Endometrial microvascular endothelial cells (primary cell): ENCODE measurements around the gene C20orf173. TPM values are rescaled to one million over a fixed set of nuclear protein-coding genes. Genes with fewer than 3 reads are reported as not detected.
"Not testable (repeated sequence)": the region's sequence is repeated elsewhere in the genome, so short reads cannot be mapped to it uniquely, and the experiment has no call there.

Source experiments
- in situ Hi-C: cut with HindIII; loops from 2 replicates; pipeline ENCODE4 v1.10.0; 2017; ENCODE audit warnings: low sequenced_read_pairs, low pct_unique_long_range_greater_than_20kb; ENCODE audit errors: inconsistent ontology term
- total RNA-seq: library from RNA; depleted of rRNA; stranded (reverse); fragments of >200 nt; gene quantifications from one replicate; pipeline ENCODE4 v1.2.3, GENCODE V29; 2015; ENCODE audit errors: inconsistent ontology term

Gene C20orf173, protein sequence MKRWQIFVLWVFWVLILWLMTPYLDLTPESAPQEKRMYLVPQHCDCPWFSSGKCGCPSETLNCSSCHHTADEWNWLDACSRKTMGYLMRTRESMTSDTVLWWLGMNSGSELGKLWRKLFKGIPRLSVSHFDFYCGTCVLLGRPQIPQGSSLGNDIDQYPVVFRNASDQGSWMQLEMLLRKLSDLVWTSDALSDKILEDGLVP
- not detected for total RNA-seq

DNA sequence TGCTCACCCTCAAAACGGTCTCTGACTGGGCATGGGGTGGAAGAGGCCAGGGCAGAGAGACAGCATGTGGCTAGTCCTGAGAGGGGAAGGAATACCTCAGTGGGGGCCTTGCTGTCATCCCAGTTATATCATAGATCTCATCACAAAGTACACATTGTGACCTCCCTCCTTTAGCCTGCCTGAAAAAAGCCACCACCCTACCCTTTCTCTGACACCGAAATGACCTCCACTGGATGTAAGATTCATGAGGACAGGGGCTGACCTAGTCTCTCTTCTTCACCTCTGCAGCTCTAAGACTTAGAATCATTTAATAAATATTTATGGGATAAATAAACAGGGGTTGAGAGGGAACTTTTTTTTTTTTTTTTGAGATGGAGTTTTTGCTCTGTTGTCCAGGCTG is at the start of gene C20orf173:
TSS of gene C20orf173 (minus strand) at position 101 of the 400 bp plus-strand sequence. CDS start 279 bp downstream, outside the sequence.
- in situ Hi-C loops, result no loop called here

DNA sequence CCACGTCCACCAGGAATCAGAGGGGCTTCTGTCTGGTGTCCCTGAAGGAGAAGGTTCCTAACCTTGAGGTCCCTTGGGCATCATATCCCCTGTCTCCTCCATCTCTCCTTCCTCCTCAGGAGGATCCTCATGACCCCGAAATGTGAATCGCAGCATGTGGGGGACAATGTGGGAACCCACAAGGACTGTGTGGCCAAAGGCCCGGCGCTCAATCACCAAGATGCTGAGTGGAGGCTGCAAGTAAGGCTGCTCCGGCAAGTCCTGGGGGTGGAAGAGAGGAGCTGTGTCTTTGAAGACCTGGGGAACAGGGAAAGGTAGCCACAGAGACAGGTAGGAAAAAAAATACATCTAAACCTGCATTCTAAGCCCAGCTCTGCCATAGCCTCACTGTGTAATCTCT is 49.7 kb upstream of the C20orf173 start:
- in situ Hi-C loops, result no loop called here

DNA sequence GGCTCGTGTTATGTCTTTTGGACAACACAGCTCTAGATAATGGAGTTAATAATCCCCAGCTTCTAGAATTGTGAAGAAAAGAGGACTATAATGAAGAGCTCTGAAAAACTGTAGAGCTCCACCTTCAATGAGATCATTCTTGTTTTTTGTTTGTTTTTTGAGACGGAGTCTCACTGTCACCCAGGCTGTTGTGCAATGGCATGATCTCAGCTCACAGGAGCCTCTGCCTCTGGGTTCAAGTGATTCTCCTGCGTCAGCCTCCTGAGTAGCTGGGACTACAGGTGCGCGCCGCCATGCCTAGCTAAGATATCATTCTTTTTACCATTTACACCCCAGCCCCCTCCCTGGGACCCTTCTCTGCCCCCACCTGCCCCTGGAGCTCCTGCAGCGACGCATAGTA is 49.0 kb upstream of the C20orf173 start:
- in situ Hi-C loops, result no loop called here

DNA sequence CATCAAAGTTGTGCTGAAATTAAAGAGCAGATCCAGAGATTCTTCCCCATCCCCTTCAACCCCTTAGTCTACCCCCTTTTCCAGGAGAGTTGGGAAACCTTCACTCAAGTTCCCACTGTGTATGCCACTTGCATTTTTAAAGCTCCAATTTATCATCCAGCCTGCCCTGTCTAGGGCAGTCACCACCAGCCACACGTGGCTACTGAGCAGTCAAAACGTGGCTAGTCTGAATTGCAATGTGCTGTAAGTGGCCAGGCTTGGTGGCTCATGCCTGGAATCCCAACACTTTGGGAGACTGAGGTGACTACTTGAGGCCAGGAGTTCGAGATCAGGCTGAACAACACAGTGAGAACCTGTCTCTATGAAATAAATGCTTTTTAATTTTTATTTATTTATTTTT is 47.4 kb upstream of the C20orf173 start:
- in situ Hi-C loops, result no loop called here

DNA sequence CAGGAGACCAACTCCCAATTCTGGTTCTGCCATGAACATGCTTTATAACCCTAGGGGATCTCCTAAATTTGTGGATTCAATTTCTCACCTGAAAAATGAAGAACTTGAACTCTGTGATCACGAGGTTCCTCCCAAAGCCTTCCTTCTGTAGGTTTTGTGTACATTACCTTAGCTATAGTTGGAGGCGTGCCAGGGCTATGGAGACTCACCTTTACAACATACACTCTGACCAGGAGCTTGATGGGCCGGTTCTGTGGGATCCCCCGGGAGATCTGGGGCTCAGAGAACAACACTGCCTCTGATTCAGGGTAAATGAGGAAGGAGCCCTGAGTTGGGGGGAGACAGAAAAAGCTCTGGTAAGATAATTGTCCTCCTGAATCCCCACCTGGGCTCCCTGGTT is 46.5 kb upstream of the C20orf173 start:
- in situ Hi-C loops, result no loop called here

DNA sequence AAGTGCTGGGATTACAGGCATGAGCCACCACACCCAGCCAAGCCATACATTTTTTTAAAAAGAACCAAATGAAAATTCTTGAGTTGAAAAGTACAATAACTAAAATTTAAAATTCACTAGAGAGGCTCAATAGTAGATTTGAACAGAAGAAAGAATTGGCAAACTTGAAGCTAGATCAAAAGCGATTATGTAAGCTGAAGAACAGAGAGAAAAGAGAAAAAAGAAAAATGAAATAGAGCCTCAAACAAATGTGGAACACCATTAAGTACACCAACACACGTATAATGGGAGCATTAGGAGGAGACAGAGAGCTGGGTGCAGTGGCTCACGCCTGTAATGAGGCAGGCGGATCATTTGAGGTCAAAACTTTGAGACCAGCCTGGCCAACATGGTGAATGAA is 43.4 kb upstream of the C20orf173 start:
- in situ Hi-C loops, result no loop called here

DNA sequence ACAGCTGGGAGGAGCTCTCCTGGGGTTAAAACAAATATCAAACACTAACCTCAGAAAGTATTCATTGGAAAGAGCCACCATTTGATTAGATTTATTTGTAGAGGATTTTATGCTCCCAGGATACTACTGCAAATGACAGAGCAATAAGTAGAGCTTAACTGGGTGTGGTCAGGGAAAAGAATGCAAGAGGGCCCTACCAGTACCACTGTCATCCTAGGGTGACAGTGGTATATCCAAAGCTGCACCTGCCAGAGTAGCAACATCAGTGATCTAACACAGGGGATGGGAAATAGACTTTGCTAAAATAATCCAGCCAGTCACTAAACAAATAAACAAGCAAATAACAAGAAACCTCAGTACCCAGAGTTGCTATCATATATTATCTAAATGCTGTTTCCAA is 42.1 kb upstream of the C20orf173 start:
- in situ Hi-C loops, result no loop called here

DNA sequence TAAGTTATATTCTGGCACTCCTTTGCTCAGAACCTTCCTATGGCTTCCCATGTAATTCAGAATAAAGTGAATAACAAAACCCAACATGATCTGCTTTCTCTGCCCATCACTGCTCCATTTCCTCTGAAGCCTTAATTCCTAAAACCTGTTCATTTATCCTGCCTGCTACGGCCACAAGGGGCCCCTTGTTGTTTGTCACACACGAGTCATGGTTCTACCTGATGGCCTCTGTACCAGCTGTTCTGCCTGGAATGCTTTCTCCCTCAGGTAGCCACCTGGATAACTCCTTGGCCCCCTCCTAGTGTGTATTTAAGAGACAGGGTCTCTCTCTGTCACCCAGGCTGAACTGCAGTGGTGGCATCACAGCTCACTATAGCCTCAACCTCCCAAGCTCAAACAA is 39.2 kb upstream of the C20orf173 start:
- in situ Hi-C loops, result no loop called here

DNA sequence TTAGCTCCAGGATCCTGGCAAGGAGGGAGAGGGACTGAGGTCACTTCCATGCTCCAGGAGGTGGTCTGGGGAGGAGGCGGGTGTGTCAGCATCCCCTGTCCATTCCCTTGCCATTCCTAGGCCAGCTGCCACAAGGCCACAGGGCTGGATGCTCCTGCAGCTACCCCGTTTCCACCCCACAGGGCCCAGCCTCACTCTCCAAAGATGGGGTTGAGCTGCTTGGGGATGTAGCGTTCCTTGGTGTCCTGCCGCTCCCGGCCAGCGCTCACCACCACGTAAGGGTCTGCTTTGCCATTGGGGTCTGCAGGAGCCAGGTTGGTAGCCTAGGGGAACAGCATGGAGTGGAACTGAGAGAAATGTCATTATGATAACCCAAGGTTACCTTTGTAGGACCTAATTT is 35.5 kb upstream of the C20orf173 start:
- in situ Hi-C loops, result no loop called here

DNA sequence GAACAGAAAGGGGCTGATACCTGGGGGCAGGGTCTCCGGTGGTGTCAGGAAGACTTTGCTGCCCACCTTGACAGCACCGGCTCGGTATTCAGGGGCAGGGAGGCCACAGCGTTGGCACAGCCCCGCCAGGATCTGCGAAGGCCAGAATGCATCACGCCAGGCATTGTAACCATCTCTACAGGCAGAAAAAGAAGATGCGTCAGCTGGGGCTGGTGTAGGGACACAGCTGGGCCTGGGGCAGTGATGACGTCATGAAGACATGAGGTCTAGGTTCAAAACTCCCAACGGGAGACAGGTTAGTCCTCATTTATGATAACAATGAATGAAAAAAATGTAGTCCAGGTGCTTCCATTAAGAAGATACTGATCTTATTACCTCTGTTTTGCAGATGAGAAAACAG is 34.4 kb upstream of the C20orf173 start:
- in situ Hi-C loops, result no loop called here

DNA sequence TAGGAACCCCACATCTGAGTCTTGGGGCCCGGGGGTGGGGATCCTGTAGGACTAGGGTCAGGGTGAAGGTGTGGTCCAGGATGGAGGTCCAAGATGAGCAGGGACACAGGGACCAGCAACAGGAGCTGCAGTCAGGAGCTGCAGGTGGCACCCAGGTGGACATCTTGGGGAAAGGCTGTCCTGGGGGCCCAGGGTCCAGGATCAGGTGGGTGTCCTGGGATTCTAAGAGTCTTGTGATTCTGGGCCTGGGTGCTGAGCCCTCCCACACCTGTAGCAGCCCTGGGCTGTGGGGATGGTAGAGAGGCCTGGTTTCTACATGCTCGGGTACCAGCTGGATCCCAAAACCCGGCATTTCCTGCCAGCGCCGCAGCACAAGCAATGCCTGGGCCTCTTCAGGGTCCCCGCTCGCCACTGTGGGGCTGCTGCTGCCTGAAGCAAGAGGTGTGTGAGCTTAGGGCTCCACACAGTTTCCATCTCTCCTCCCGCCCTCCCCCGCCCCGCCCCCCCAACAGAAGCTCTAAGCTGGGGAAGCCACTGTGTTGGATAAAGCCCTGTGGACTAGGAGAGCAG is 33.2 kb upstream of the C20orf173 start:
- in situ Hi-C loops, result no loop called here

DNA sequence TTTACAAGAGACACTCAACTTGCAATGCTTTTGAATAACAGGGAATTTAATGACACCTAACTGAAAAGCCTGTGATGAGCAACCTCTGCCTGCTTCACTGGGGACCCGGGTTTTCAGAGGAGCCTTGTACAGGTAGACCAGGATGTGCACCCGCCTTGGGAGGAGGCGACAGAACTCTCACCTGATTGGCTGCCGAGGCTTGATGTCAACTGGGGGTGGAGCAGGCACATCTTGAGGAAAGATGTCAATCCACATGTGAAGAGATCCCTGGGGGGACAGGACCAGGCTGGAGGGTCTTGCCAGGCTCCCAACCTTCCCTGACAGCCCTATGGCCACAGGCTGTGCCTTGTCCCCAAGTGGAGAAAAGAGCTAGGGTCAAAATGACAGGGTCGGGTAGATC is 32.2 kb upstream of the C20orf173 start:
- in situ Hi-C loops, result no loop called here

DNA sequence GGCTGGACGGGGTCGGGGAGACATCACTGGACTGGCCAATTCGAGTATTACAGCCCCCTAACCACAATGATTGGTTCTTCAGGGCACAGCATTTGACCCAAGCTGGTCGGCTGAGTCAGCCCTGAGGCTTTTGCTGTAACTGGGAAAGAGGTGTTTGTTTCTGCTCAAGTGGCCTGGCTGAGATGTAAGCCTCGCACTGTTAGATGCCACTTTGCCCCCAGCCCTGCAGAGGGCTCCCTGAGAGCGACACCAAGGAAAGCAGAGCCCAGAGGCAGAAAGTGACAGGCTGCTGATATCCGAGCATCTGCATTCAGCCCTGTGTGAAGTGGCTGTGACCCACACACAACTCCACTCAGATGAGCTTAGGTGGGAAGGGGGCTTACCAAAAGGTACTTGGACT is 31.8 kb upstream of the C20orf173 start:
- in situ Hi-C loops, result no loop called here

DNA sequence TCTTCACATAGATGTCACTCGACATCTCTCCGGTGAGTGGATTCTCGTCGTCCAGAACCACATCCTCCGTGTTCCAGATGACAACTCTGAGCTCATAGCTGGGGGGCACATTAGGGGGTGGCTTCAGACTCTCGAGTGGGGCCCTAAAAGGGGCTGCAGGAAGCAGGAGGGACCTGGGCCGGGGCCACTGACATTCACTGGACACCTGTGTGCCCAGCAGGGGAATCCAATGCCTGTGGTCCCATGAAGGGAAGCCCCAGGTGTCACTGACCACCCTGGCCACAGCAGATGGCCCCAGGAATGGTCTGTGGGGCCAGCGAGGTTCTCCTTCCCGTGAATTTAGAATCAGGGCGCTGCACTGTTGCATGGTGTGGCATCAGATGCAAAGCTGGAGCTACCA is 31.1 kb upstream of the C20orf173 start:
- in situ Hi-C loops, result no loop called here

DNA sequence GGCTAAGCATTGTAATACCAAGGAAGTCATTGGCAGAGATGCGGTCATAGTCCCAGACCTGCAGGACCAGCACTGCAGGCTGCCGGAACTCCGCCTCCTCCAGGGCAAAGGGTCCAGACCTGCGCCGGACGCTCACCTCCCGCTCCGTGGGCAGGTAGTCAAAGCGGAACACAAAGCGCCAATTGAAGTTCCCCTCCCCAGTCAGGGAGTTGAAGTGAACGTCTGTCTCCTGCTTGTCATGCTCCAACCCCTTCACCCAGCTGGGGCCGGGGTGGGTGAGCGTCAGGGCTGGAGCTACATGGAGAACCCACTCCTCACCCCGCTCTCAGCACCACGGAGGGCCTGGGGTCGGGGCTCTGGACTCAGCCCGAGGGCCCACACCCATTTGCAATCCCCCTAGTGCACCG is 30.7 kb upstream of the C20orf173 start:
- in situ Hi-C loops, result no loop called here

DNA sequence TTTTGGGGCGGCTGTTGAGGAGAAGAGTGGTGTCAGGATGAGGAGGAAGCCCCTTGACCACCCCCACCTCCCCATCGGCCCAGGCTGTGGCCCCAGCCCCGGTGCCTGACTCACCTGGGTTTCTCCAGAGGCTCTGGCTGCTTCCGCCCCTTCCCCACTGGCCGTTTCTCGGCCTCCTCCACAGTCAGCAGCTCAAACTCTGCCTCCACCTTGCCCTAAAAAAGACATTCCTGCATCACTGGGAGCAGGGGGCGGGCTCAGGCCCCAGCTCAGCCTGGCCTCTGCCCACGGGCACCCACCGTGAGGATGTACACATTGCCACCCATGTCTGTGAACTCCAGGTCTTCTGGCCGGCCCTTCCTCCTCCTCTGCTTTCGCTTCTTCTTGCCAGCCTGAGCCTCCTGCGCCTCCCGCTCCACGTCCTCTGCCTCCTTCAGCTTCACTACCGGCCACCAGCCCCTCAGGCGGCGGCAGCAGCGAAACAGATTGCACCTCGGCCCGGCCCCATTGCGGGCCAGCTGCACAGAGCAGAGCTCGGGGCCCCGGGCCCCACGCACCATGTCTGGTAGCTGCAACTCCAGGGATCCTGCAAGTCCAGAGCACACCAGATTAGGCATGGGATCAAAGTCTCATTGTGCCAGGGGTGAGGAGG is 29.7 kb upstream of the C20orf173 start:
- in situ Hi-C loops, result no loop called here

DNA sequence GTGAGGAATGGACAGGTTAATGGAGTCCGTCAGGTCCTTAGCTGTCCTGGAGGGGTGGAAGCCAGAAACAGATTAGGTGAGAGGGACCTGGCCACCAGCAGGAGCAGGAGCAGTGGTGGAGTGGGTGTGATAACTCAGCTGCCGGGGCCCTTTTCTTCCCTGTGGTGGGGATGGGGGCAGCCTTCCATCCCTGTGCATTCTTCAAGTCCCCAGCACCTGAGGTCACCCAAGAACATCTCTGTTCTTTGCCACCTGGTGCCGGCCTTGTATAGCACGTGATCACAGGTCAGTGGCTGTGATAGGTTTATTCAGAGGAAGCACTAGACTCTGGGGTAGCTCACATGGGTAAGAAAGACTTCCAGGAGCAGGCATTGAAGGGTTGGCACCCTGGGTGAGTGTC is 29.0 kb upstream of the C20orf173 start:
- in situ Hi-C loops, result no loop called here

DNA sequence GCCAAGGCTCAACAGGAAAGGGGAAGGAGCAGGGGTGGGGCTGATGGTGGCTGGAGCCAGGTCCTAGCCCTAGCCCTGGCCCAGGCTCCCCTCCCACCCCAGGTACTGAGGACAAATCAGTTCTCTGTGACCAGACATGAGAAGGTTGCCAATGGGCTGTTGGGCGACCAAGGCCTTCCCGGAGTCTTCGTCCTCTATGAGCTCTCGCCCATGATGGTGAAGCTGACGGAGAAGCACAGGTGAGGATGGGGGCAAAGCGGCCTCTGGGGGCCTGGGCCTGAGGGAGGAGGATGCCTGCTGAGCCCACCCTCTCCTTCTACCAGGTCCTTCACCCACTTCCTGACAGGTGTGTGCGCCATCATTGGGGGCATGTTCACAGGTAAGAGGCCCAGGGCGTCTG is 27.4 kb upstream of the C20orf173 start:
- in situ Hi-C loops, result no loop called here

DNA sequence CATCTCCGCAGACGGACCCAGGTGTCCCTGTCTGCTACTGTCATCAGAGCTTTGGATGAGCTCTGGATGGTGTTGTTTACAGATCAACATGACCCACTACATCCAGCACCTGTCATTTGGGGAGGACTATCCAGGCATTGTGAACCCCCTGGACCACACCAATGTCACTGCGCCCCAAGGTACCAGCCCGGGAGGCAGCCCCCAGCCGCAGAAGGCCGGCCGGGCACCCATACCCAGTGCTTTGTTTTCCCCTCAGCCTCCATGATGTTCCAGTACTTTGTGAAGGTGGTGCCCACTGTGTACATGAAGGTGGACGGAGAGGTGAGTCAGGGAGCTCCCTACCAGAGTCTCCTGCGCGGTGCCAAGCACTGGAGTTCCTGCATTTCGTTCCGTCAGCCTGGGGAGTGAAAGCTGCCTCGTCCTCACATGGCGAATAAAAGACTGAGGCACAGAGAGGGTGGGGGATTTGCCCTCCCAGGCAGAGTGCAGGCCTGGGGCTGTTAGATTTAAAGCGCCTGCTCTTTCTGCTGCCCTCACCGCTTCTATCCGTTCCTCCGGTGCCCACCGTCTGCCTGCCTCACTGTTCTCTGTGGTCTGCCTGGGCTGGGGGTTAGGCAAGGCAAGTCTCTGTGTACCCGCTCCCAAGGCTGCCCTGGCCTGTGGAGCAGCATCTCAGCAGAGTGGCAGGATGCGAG is 26.6 kb upstream of the C20orf173 start:
- in situ Hi-C loops, result no loop called here

DNA sequence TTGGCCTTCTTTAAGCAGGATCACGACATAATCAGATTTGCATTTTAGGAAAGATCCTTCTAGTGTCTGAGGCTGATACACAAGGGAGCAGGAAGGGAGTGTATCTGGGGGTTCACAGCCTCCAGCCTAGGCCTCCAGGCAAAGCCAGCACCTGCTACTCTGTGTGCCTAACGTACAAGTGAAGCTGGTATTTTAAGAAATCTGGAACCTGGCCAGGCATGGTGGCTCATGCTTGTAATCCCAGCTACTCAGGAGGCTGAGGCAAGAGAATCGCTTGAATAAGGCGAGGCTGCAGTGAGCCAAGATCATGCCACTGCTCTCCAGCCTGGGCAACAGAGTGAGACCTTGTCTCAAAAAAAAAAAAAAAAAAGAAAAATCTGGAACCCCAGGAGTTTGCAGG is 26.0 kb upstream of the C20orf173 start:
- in situ Hi-C loops, result not testable (repeated sequence)
